A204.1 (cell line): ENCODE measurements around the gene PIGR.

ENCODE experiments used
- FAIRE-seq: peaks from 2 replicates; lab custom pipeline; 2012; peaks lifted over from hg19 to GRCh38; lab: Jason Lieb, UNC

The PIGR gene, protein sequence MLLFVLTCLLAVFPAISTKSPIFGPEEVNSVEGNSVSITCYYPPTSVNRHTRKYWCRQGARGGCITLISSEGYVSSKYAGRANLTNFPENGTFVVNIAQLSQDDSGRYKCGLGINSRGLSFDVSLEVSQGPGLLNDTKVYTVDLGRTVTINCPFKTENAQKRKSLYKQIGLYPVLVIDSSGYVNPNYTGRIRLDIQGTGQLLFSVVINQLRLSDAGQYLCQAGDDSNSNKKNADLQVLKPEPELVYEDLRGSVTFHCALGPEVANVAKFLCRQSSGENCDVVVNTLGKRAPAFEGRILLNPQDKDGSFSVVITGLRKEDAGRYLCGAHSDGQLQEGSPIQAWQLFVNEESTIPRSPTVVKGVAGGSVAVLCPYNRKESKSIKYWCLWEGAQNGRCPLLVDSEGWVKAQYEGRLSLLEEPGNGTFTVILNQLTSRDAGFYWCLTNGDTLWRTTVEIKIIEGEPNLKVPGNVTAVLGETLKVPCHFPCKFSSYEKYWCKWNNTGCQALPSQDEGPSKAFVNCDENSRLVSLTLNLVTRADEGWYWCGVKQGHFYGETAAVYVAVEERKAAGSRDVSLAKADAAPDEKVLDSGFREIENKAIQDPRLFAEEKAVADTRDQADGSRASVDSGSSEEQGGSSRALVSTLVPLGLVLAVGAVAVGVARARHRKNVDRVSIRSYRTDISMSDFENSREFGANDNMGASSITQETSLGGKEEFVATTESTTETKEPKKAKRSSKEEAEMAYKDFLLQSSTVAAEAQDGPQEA

DNA sequence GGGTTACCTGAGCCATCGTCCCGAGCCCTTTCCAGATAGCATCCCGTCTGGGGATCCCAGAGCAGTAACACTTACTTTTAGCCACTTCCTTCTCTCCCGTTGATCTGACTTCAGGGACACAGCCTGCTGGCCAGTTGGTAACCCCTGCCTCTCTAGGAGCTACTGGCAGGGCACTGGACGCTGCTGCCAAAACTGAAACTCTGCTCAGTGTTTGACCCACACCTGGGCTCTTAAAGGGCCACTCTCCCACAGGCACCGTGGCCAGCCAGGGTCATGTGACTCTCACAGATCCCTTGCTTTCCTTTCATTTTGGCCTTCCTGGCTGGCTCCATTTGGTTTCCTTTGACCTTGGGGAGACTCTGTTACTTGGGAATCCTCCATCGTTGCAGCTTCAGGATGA, at the start of gene PIGR:
TSS of gene PIGR (minus strand) at position 206 of the 400 bp plus-strand sequence. CDS start 5,935 bp downstream, outside the sequence.
- FAIRE-seq, result no peak

DNA sequence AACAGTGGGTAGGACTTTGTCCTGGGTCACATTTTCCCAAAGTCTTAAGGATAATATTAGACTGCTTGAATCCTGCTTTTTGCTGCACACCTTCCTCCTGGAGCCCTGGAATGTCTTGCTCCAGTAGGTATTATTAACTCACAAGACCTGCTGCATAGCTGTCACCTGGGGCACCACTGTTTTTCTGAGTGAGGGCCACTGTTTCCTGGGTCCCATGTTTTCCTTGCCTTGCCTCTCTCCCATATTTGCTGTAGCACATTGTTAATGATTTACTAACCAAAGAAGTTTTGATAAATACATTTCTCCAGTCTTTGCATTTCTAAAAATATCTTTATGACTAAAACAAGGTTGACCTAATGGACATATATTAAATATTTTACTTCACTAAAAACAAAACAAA, 46.5 kb upstream of the PIGR start:
- no peak for FAIRE-seq

DNA sequence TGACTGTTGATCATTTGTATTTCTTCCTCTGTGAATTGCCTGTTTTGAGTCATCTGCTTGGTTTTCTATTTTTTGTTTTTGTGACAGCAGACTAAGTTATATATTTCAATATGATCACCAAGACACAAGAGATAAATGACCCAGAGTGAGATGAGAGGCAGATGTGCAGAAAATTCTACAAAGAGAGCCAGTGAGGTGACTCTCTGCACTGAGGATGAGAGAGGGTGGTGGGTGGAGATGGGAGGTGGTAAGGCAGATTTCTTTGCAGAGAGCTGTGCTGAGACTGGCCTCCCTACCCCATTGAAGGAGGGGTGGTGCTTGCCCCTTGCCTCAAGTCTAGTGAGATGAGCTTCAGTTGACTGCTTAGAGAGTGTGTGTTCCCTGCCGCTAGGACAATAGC, 41.6 kb upstream of the PIGR start:
- FAIRE-seq, result no peak

DNA sequence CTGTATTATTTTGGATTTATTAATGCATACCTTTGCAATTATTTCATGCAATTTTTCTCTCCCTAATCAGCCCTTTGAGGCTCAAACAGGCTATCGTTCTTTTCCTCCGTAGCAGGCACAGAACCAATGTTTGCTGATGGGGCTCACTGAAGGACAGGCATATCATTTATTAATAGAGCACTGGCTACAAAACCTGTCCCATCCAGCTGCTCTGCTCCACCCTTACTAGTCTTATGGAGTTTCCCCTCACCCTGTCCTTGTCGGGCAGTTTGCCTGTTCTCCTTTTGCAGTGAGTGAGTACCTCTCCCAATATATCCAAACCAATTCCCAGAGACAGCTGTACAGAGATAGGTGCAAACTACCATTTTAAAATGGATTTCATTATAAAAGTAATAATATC, 40.6 kb upstream of the PIGR start:
- FAIRE-seq, result no peak

DNA sequence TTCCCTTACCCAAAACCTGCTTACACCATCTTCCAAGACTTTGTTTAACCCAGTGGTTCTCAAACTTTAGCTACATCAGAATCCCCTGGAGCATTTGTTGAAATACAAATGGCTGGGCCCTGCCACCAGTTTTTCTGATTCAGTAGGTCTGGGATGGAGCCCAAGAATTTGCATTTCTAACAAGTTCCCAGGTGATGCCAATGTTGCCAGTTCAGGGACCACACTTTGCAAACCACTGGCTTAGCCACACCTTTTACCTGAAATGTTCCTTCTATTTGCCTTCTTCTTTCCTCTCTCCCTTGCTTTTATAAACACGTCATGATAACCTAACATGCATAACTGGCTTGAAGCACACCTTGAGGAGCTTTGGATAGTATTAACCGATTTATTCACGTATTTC, 40.1 kb upstream of the PIGR start:
- no peak for FAIRE-seq

DNA sequence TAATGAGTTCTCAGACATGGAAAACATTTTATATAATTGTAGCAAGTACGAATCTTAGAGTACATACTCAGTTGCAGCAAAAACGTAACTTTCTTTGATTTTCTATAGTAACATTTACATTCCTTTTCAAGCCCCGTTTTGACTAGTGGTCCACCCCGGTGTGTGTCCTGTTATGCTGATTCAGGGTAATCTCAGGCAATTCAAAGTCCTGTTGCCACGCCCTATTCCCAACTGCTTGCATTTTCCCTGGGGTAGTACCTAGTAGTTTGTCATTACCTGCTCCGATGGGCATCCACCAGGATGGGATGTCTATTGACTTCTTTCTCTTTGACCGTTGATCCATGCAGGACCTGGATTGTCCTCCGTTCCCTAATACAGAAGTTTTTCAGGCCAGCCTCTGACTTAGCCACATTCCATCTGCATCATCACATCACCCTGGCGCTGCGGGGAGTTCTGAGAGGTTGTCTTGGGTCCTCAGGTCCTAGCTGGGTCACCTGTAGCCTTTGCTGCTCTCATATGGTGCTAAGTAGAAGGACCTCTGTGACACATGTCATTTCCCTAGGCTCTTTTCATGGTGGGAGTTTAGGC, 39.0 kb upstream of the PIGR start:
- FAIRE-seq, result no peak

DNA sequence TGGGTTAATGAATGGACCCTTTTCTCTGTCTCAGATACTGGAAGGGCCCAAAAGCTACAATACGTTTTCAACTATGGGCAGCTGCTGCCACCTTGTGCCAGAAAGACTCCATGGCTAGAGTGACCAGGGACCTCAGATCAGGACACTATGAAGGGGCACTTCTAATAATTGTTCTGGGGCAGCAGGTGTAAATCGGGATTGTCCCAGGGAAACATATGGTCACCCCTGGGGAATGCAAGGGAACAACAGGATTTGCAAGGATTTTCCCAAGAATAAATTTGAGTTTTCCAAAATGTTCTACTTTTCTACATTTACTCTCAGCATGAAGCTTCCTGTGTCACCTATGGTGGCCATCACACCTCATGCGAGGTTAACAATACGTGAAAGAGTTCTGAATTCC, 36.0 kb upstream of the PIGR start:
- no peak for FAIRE-seq

DNA sequence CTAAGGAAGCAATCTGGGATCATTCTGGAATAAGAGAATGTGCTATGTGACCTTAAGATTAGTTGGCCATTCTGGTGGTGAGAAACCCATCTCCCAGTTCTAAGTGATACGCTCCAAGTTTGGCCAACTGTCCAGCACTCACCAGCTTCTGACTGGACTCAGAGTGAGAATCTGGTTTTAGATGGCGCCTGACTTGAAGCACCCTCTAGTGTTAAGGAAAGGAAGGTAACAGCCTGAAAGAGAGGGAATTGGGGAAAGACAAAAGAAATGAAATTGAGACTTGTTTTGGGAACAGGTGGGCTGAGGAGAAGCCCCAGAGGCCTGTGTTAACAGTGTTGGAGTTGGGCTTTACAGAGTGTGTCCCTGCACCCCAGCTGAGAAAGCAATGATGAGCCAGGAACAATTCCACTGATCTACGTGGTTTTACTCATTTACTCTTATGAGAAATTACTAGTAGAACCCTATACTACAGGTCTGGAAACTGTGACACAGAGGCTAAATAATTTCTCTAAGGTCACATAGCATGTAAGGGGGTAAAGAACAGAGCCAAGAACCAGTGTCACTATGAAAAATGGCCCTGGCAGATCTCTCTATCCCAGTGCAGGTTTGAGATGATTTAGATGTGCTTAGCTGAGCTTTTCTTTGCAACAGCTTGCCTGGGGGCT, 33.2 kb upstream of the PIGR start:
- FAIRE-seq, result no peak

DNA sequence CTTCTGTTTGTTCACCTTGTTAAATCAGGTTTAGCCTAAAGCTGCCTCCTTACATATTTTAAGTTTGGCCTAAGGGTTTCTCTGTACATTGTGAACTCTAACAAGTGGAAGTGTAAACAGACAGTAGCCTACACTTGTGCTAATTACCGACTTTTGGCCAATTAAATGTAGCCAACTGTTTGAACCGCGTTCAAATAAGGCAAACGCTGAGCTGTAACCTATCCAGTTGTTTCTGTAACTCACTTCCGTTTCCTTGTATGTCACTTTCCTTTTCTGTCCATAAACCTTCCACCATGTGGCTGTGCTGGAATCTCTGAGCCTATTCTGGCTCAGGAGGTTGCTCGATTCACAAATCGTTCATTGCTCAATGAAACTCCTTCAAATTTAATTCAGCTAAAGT, 32.0 kb upstream of the PIGR start:
- FAIRE-seq, result no peak

DNA sequence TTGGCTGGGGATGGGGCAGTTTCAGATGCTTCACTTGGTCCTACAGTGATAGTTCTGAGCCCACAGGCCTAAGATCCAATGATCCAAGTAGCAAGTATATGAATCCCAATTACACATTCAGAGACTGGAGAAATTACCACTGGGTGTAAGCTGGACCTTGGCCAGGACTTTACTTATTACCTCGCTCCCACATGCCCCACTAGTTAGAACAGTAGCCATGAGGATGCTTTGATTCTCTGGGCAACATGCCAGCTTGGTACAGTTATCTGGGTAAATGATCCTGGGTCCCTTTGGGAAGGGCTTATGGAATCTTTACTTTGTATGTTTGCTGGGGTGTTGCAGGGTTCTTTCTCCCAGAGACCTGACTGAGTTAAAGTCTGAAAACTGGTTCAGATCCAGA, 29.0 kb upstream of the PIGR start:
- FAIRE-seq, result no peak

DNA sequence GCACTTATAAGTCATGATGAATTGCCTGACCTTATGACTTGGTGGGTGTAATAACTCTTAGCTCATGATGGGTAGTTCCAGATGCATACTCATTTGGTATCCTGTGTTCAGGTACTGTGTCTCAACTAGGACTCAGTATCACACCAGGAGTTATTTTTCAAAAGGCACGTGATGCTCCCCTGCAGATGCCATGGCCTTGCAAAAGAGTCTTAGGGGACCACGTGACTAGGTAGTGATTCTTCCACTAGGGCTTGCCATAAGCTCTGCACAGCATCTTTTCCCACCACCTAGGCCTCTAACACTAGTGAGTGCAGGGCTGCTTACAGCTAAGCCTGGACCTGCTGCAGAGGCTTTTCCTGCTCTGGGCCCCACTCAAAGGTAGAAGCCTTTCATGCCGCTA, 27.9 kb upstream of the PIGR start:
- FAIRE-seq, result no peak

DNA sequence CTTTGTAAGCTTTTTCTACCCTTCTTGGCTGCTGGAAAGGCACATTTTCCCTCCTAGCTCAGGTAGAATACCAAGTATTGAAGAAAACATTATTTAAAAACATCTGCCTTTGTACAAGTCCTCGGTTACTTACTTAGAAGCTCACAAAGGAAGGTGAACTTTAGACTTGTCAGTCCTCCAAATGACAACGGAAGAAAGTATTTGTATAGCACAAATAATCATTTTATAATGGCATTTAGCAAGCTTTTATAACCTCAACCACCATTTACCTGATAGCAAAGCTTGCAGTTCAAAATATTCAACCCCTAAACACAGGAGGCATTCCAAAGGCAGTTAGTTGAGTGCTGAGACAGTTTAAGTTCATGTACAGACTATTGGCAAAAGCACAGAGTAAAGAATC, 26.5 kb upstream of the PIGR start:
- no peak for FAIRE-seq

DNA sequence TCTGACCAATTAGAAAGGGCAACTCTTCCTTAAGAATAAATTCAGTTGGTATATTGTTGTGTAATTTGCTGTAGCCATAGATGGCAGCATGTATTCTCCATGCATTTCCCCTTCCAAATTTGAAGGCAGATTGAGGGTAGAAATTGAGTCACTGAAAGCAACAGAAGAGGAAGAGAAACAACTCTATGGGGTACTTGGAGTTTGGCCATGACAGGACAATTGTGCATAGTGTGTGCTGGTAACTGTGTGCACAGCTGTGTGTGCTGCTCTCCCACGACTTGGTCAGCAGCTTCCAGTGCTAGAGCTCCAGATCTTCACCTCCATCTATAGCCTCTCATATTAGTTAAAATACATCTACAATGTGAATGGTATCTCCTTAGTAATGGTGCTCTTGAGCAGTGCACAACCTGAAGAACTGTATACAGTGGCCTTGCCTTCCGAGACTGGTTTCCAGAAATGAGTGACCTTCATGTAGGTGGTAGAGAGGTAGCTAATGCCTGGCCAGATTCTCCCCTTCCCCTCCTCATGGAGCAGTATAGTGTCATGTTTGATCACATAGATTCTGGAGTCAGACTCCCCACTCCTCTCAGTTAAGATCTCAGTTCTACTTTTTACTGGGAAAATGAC, 24.9 kb upstream of the PIGR start:
- FAIRE-seq, result no peak

DNA sequence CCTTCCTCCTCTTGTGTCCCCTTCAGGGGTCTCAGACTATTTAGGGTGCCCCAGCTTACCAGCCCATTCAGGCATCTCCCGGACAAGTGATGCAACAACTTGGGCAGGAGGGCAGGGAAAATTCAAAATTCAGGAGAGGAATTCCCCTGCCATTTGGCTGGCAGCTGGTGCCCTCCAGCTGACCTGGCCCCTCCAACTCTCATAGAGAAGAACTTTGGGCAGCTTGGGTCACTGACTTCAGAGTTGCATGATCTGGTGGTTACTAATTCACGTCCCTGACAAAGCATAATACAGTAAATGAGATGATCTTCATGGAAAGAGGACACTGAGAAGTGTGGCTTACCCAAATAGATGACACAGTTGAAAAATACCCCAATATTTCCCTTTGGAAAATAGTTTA, 24.2 kb upstream of the PIGR start, which contains the start of gene FCAMR:
TSS of gene FCAMR (minus strand) at position 15 of the 400 bp plus-strand sequence. CDS start 335 bp downstream, outside the sequence.
- FAIRE-seq, result no peak

DNA sequence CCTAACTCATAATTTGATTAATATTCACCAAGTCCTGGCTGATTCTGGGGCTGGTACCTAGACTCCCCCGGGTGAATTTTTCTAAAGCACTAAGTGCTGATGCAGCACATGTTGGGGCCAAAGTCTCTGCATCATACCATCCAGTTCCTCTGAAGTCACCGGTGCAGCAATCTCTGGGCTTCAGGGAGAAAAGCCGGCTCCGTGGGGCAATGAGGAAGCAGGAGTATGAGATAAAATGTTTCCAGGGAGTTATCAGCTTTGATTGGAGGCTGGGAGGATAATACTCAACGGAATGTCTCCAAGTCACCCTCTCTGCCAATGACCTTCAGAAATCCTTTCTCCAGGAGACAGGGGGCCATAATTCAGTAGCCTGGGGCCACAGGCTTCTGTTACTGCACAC, 22.8 kb upstream of the PIGR start:
- FAIRE-seq, result no peak

DNA sequence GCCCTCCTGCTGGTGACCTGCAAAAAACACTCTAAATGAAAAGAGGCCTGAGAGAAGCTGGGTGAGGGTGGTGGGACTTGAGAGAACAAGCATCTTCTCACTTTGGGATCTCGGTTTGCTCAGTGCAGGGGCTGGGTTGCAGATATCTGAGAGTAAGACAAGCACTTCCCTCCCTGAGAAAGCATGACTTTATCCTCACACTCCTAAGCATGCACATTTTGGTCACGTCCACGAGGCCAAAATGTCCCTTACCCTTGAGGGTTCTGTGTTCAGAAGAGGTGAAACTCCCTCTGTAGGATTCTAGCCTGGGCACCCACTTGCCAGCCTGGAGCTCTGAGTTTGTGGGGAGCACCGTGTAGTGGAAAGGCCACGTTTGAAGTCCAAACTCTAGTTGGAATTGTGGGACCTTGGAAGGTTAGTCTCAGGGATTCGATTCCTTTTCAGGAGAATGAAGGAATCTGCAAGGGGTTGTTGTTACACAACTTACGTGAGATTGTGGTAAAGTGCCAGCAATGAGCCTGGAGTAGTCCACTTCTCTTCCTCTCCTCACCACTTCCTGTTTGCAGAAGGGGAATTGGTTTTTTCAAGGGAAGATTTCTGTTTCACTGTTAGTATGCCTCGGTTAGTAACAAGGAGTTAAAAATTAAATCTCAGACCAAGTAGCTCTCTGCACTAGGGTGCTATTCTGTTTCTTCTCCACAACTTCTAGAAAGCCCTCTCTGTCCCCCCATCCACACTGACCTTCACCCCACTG, 21.0 kb upstream of the PIGR start:
- FAIRE-seq, result no peak

DNA sequence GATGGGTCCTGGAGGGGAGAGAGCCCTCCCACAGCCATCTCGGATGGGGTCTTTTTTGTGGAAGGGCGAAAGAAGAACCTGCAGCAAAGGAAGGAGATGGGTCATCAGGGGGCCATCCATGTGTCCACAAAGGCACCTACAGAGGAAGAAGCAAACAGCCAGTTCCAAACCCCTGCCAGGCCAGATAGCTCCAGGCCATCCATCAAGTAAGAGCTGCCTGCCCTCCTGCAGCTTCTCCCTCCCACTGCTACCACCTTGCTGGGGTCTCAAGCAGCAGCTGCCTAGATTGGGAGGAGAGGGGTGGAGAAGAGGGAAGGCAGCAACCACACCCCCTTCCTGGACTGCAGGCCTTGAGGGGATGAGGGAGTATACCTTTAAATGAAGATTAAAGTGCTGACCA, 19.5 kb upstream of the PIGR start:
- FAIRE-seq, result no peak

DNA sequence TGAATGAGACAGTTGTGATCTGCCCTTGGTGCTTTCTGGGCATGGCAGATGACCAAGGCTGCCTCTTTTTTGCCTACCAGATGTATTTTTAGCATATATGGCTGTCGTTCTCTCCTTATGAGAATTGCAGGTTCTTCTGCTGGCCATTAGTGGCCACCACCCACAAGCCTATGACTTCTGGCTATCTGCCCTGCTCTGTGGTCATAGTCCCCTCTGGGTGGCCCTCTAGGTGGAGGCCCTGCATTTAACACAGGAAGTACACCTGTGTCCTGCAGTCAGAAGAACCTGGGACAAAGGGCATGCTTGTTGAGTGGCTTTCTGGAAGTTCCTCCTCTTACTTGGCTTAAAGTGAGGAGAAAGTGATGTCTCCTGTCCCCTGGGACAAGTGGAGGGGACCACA, 17.5 kb upstream of the PIGR start:
- no peak for FAIRE-seq

DNA sequence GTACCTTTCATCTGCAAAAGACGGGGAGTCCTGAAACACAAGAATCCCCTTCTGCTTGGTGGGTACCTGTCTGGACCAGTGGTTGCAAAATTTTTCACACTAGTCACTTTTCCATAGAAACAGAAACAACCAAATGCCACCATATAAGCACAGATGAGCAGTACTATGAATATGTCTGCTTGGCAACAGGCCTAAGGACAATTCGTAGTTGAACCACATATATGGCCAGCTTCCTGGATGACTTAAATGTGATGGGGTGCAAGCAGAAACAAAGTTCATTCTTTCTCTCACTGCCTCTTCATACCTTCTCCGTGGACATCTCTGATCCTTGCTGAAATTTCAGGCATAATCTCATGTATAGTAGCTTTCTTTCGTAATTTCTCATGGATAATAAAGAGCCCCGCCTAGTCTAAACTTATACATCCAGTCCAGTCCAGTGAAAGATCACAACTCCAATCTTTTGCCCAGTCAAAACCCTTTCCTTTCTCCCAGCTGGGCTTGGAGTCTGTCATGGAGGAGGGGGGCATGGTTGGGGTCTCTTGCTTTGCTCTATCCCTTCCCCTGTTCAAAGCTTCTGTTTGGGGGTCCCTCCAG, 16.9 kb upstream of the PIGR start:
- no peak for FAIRE-seq

DNA sequence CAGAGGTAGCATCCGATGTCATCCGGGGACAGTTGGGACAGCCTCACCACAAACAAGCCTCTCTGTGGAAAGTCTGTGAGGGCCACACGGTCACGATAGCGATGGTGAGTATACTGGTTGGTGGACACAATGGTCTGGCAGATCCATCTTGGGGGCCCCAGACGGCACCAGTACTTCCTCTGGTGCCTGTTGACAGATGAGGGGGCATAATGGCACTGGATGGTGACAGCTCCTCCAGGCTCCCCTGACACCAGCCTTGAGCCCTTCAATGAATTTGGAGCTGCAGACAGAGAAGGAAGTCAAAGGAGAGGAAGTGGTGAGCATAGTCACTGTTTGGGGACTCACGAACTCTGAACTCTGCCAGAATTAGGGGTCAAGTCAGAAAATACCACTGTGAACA, 16.0 kb upstream of the PIGR start:
- FAIRE-seq, result no peak

DNA sequence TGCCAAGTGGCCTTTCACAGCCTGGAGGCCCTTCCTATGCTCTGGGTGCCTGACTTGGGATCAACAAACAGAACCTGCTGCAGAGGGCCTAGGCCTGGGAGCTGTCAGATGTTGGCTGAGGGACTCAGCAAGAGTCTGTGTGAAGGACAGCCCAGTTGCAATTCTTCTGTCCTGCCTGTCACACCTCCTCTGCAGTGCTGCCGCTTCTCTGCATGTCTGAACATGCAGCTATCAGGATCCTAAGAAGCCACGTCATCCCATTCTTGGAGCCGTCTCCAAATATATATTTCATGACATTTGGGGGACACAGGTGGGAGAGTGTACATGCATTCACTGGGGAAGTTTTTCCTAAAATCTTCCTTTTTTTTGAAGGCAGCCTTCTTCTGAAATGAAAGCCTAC, 15.4 kb upstream of the PIGR start:
- FAIRE-seq, result no peak
